MCF 10A (cell line): ENCODE measurements around the gene WWOX. TPM values are rescaled to one million over a fixed set of nuclear protein-coding genes. Genes with fewer than 3 reads are reported as not detected.

Experiments used
- BruUV-seq: library from RNA; stranded (reverse); fragments of 400-500 nt; replicated peaks from 2 replicates; lab custom pipeline; 2021; lab: Mats Ljungman, UMichigan
- CTCF ChIA-PET: fragments of 300-600 bp; sonication (Branson Sonifier 250); formaldehyde crosslinking; extraction: SDS; loops from one replicate; lab custom pipeline; 2021; ENCODE audit warnings: antibody characterized with exemption, inconsistent platforms; lab: Yijun Ruan, JAX
- POLR2A ChIA-PET: fragments of 300-600, 350-650 bp; sonication (Branson Sonifier 250); formaldehyde crosslinking; extraction: SDS; loops from one replicate; lab custom pipeline; 2020; ENCODE audit warnings: antibody characterized with exemption, inconsistent platforms; lab: Yijun Ruan, JAX
- DNase-seq: peaks from one replicate; pipeline ENCODE4 v3.0.0-alpha.2; 2018; ENCODE audit not compliant: unreplicated experiment
- H3K27ac Mint-ChIP-seq: one replicate; pipeline ENCODE4 v1.8.0; 2022; ENCODE audit warnings: mild to moderate bottlenecking, low read depth, mixed read lengths; ENCODE audit not compliant: unreplicated experiment
- H3K27me3 Mint-ChIP-seq: one replicate; pipeline ENCODE4 v1.8.0; 2022; ENCODE audit warnings: mixed read lengths; ENCODE audit not compliant: insufficient read depth, unreplicated experiment
- H3K36me3 Mint-ChIP-seq: one replicate; pipeline ENCODE4 v1.8.0; 2022; ENCODE audit warnings: mild to moderate bottlenecking, moderate library complexity, mixed read lengths; ENCODE audit not compliant: insufficient read depth, unreplicated experiment
- H3K4me1 Mint-ChIP-seq: one replicate; pipeline ENCODE4 v1.8.0; 2022; ENCODE audit warnings: mixed read lengths; ENCODE audit not compliant: insufficient read depth, unreplicated experiment
- H3K4me3 Mint-ChIP-seq: one replicate; pipeline ENCODE4 v1.8.0; 2022; ENCODE audit warnings: mild to moderate bottlenecking, moderate library complexity, mixed read lengths; ENCODE audit not compliant: unreplicated experiment
- H3K9me3 Mint-ChIP-seq: one replicate; pipeline ENCODE4 v1.8.0; 2022; ENCODE audit warnings: mixed read lengths; ENCODE audit not compliant: unreplicated experiment
- intact Hi-C: fragments of 100-400 bp; cut with micrococcal nuclease; formaldehyde crosslinking; loops from 2 replicates; pipeline ENCODE4 v1.14.1; 2022
- total RNA-seq: library from RNA; stranded (reverse); gene quantifications from 2 replicates; pipeline ENCODE4 v1.2.3, GENCODE V29; 2022
- TF ChIP-seq, protein P1 (sequence below): fragments of 200-600 bp; IDR thresholded peaks from one replicate; pipeline ENCODE4 v1.8.0; 2022; ENCODE audit warnings: antibody characterized with exemption, mild to moderate bottlenecking; ENCODE audit not compliant: unreplicated experiment

WWOX gene
- total RNA-seq, 1 experiment from 2014 or later, result 18.1 TPM

DNA sequence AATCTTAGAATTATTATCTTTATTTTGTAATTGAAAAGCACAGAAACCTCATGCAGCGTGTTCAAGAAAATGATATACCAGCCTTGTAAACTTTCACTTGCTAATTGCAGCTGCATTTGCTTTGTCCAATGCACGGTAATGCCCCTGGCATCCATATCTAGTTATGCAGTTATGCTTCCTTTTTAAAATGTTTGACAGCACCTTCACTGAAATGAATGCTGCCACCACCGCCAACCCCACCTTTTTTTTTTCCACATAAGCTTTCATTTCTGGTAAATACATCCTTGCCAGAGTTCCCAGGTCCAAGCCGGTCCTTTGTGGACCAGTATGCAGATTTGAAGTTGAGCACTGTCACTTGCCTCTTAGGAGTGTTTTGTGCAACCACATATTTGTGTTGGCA lies 338.8 kb downstream of the WWOX start:
- no peak overlapping the region for H3K4me3 Mint-ChIP-seq
- H3K27me3 Mint-ChIP-seq, result no peaks in the 10 kb centered on the region
- CTCF ChIA-PET, result interaction anchor here (0.6 to 4.1 kb wide), 10 partner anchors 11 to 858 kb away, joined by 3 to 30 read pairs (median 4); no protein-coding TSS in a partner anchor

DNA sequence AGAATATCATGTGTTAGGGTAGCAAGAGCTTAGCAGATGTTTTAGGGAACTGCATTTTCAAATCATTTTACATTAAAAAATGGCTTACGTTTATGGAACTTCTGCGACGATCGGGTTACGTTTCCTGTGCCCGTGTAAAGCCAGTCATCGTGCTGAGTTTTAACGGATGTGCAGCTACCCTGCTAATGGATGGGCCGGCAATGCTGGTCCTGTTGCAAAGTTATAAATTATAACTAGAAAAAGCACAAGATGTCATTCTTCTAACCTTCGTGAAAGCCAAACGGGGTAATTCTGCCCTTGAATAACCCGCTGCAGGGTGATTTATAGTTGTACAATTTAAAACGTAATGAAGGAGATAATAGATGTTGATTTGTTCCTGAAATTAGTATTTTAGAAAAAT lies 339.2 kb downstream of the WWOX start:
- Mint-ChIP-seq H3K36me3 (no peaks in the 10 kb centered on the region), H3K4me1 (no peaks in the 10 kb centered on the region), H3K27ac (no peak overlapping the region), H3K4me3 (no peak overlapping the region), H3K27me3 (no peaks in the 10 kb centered on the region), H3K9me3 (no peaks in the 10 kb centered on the region)
- no peak for DNase-seq
- TF ChIP-seq, protein P1, sequence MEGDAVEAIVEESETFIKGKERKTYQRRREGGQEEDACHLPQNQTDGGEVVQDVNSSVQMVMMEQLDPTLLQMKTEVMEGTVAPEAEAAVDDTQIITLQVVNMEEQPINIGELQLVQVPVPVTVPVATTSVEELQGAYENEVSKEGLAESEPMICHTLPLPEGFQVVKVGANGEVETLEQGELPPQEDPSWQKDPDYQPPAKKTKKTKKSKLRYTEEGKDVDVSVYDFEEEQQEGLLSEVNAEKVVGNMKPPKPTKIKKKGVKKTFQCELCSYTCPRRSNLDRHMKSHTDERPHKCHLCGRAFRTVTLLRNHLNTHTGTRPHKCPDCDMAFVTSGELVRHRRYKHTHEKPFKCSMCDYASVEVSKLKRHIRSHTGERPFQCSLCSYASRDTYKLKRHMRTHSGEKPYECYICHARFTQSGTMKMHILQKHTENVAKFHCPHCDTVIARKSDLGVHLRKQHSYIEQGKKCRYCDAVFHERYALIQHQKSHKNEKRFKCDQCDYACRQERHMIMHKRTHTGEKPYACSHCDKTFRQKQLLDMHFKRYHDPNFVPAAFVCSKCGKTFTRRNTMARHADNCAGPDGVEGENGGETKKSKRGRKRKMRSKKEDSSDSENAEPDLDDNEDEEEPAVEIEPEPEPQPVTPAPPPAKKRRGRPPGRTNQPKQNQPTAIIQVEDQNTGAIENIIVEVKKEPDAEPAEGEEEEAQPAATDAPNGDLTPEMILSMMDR, result no peak
- POLR2A ChIA-PET, result interaction anchor here (0.7 kb wide), 1 partner anchor 851 kb away, joined by 3 read pairs; no protein-coding TSS in a partner anchor
- intact Hi-C loops, result no loop called here
- no TSS peak for BruUV-seq
- CTCF ChIA-PET, result interaction anchor here (0.7 to 1.3 kb wide), 2 partner anchors 14 to 18 kb away, joined by 3 to 4 read pairs; no protein-coding TSS in a partner anchor

More for the DNA sequence above, 338.8 kb downstream of the WWOX start:
- no peak overlapping the region for H3K27ac Mint-ChIP-seq
- no peaks in the 10 kb centered on the region for H3K36me3 Mint-ChIP-seq
- no TSS peak for BruUV-seq
- TF ChIP-seq, protein P1, result no peak
- no peaks in the 10 kb centered on the region for H3K4me1 Mint-ChIP-seq
- intact Hi-C loops, result no loop called here
- POLR2A ChIA-PET, result interaction anchor here (0.7 kb wide), 1 partner anchor 852 kb away, joined by 3 read pairs; no protein-coding TSS in a partner anchor
- no peaks in the 10 kb centered on the region for H3K9me3 Mint-ChIP-seq
- DNase-seq, result no peak

DNA sequence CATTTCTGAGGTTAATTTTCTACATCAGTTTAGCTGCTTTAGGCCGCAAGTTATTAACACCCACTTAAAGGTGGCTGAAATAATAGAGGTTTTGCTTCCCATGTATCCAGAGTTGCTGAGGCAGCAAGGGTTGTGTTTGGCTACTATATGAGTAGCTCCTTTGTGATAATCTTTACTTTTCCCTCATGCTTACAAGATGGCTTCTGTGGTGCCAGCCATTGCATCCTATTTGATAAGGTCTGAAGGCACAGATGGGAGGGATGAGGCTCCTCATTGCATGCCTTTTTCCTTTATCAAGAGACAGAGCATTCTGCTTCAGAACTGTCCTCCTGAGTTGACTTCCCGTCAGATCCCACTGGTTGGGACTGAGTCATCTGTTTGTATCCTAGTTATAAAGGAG lies 340.2 kb downstream of the WWOX start:
- TF ChIP-seq, protein P1, result no peak
- Mint-ChIP-seq H3K9me3 (no peaks in the 10 kb centered on the region), H3K27me3 (no peaks in the 10 kb centered on the region), H3K4me1 (no peaks in the 10 kb centered on the region), H3K4me3 (no peak overlapping the region), H3K36me3 (no peaks in the 10 kb centered on the region), H3K27ac (no peak overlapping the region)
- ChIA-PET CTCF (interaction anchor here (0.6 to 1.3 kb wide), 2 partner anchors 13 to 401 kb away, joined by 3 to 4 read pairs; no protein-coding TSS in a partner anchor), POLR2A (no interaction called here)
- DNase-seq, result no peak
- BruUV-seq, result no TSS peak
- intact Hi-C loops, result no loop called here

DNA sequence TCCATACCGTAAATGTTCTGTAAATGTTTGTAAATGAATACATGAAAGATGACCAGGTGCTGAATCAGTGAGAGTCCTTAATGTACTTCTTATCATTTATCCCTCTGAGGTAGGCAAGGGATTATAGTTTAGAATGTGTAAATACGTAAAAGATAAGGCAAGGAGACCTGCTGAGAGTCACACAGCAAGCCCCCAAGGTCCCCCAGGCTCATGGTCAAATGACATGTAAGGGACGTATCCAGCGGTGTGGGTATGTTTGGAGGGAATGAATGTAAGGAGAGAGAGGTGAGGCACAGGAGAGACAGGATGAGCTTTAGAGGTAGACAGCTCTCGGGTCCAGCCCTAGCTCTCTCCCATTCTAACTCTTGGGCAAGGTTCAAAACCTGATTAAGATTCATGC lies 341.8 kb downstream of the WWOX start:
- H3K27ac Mint-ChIP-seq, result no peak overlapping the region

More for the DNA sequence above, 341.8 kb downstream of the WWOX start:
- no peak for DNase-seq
- ChIA-PET CTCF (interaction anchor here (0.6 kb wide), 1 partner anchor 205 kb away, joined by 3 read pairs; no protein-coding TSS in a partner anchor), POLR2A (no interaction called here)
- no TSS peak for BruUV-seq
- no peak overlapping the region for H3K4me3 Mint-ChIP-seq
- H3K36me3 Mint-ChIP-seq, result no peaks in the 10 kb centered on the region
- no peaks in the 10 kb centered on the region for H3K27me3 Mint-ChIP-seq
- intact Hi-C loops, result no loop called here
- TF ChIP-seq, protein P1, result no peak
- no peaks in the 10 kb centered on the region for H3K9me3 Mint-ChIP-seq
- no peaks in the 10 kb centered on the region for H3K4me1 Mint-ChIP-seq
